ENCODE measurements around the gene COA1. TPM values are rescaled to one million over a fixed set of nuclear protein-coding genes. Genes with fewer than 3 reads are reported as not detected.

The COA1 gene
- total and polyA plus RNA-seq, 2 donors (not counting 3 experiments of a cell fraction or from before 2014, with no cell fraction given), result 38.1 to 55.1 TPM

DNA sequence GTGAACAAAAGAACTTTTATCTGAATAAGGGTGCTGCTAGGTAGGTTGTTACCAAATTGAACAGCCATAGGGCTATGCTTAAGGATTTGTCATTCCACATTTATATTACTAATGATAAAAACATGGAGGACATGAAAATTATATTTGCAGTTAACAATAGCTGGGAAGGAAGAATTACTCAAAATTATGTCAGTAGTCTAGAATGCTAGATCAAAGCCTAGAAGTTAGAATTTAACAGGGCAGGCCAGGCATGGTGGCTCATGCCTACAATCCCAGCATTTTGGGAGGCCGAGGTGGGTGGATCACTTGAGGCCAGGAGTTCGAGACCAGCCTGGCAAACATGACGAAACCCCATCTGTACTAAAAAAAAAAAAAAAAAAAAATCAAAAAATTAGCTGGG lies 137.0 kb downstream of the COA1 start:
- ChIA-PET CTCF (interaction anchor here (0.6 to 2.4 kb wide), 4 partner anchors 10 to 247 kb away, joined by 3 to 19 read pairs (median 4); partner anchors contain the start of gene STK17A), POLR2A (no interaction called here)
- H3K4me3 ChIP-seq (replicated peaks in 1 of 3; ENCODE audit: insufficient read depth in 1 of 3, low read depth in 1 of 3, low read length in 3 of 3), result no peak overlapping the region
- no peak overlapping the region for H2AFZ ChIP-seq (ENCODE audit: low read depth, low read length)
- H3K9me1 ChIP-seq (replicated peaks; ENCODE audit: control insufficient read depth, extremely low read depth, insufficient read depth, low read length), result no peaks in the 10 kb centered on the region
- H3K79me2 ChIP-seq (ENCODE audit: control insufficient read depth, insufficient read depth, low read length), result peaks cover 100% of the 10 kb centered on the region
- H3K4me1 ChIP-seq (ENCODE audit: control insufficient read depth, extremely low read depth, insufficient read depth, low read length), result peaks cover 17% of the 10 kb centered on the region
- dilution Hi-C loops (cut with MboI; ENCODE audit: extremely low pct_ligation_motif_present, low sequenced_read_pairs) (loop anchor here (25.0 kb wide), 1 partner anchor 120 kb away; no protein-coding TSS in a partner anchor), intact Hi-C loops (cut with micrococcal nuclease) (no loop called here)
- H4K20me1 ChIP-seq (replicated peaks; ENCODE audit: control insufficient read depth, extremely low read depth, insufficient read depth, low read length), result peaks cover 14% of the 10 kb centered on the region
- TF ChIP-seq POLR2A (IDR thresholded peaks at IDR 0.05; ENCODE audit: low read depth, low read length) (no peak), GATA2 (IDR thresholded peaks at IDR 0.05; ENCODE audit: insufficient read depth, insufficient read length, low read depth, low read length) (no peak), POLR2AphosphoS5 (IDR thresholded peaks at IDR 0.05; ENCODE audit: insufficient read depth, low read depth, low read length) (no peak), FOS (IDR thresholded peaks at IDR 0.05; ENCODE audit: borderline replicate concordance, insufficient read depth, low read length) (no peak), EZH2 (IDR thresholded peaks at IDR 0.05; ENCODE audit: borderline replicate concordance, low read depth, low read length, severe bottlenecking) (no peak), MYC (IDR thresholded peaks at IDR 0.05; ENCODE audit: low read depth, low read length) (no peak), JUN (IDR thresholded peaks at IDR 0.05; ENCODE audit: borderline replicate concordance, insufficient read depth, insufficient read length, low read depth) (no peak), CTCF (IDR thresholded peaks at IDR 0.05; ENCODE audit: extremely low read depth in 1 of 2, insufficient read depth in 1 of 2, low read depth in 1 of 2, low read length in 2 of 2) (no peak)
- TF ChIP-seq, protein P1, sequence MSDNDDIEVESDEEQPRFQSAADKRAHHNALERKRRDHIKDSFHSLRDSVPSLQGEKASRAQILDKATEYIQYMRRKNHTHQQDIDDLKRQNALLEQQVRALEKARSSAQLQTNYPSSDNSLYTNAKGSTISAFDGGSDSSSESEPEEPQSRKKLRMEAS (IDR thresholded peaks at IDR 0.05; ENCODE audit: insufficient read depth, insufficient read length), result no peak
- no peaks in the 10 kb centered on the region for H3K27me3 ChIP-seq (ENCODE audit: control insufficient read depth in 2 of 2, insufficient read depth in 2 of 2, low read length in 2 of 2)
- H3K9me3 ChIP-seq (replicated peaks; ENCODE audit: control insufficient read depth, insufficient read depth, low read length), result no peaks in the 10 kb centered on the region
- H3K4me2 ChIP-seq (ENCODE audit: insufficient read depth, low read length), result no peak overlapping the region
- no peaks in the 10 kb centered on the region for H3K36me3 ChIP-seq (ENCODE audit: control insufficient read depth in 2 of 2, extremely low read depth in 1 of 2, insufficient read depth in 2 of 2, low read length in 2 of 2)
- no TSS peak for BruUV-seq (replicated peaks)
- no peak overlapping the region for H3K9ac ChIP-seq (replicated peaks; ENCODE audit: extremely low read depth, insufficient read depth, low read length)
- no peak for DNase-seq (ENCODE audit: low read depth, low spot score)
- H3K27ac ChIP-seq (ENCODE audit: insufficient read depth, low read depth, low read length), result no peak overlapping the region
- no peak for FAIRE-seq
